Measurements from ENCODE around the gene SLC3A2.

The SLC3A2 gene

DNA sequence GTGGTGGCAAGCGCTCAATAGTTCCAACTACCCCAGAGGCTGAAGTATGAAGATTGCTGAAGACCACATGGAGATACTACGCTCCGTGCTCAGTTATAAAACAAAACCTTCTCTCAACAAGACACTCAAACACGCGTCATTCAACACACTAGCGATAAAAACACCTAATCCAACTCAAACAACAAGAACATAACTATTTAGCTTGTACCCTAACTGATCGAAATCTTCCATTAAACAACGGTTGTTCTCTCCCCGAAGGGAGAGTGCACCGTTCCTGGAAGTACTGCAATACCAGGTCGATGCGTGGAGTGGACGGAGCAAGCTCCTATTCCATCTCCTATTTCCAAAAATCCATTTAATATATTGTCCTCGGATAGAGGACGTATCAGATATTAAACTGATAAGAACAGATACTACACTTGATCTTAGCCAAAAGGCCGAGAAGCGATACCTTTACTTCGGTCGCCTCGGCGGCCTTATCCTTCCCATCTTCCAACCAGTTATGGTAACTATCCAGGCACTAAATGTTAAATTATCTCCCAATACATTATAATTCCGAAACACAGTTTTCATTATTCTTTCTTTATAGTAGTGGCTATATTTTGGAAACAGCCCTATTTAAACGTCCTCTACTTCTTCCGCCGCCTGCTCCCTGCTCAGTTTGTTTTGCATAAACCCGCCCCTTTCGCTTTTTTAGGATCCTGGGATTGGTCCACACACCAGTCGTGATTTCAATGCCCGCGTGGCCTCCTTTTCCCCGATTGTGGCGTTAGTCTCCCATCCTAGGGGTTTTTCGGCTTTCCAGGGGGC is 39.1 kb upstream of the SLC3A2 start:
- TF ChIP-seq, protein P1, sequence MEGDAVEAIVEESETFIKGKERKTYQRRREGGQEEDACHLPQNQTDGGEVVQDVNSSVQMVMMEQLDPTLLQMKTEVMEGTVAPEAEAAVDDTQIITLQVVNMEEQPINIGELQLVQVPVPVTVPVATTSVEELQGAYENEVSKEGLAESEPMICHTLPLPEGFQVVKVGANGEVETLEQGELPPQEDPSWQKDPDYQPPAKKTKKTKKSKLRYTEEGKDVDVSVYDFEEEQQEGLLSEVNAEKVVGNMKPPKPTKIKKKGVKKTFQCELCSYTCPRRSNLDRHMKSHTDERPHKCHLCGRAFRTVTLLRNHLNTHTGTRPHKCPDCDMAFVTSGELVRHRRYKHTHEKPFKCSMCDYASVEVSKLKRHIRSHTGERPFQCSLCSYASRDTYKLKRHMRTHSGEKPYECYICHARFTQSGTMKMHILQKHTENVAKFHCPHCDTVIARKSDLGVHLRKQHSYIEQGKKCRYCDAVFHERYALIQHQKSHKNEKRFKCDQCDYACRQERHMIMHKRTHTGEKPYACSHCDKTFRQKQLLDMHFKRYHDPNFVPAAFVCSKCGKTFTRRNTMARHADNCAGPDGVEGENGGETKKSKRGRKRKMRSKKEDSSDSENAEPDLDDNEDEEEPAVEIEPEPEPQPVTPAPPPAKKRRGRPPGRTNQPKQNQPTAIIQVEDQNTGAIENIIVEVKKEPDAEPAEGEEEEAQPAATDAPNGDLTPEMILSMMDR (conservative IDR thresholded peaks at IDR 0.05), result no peak
- H3K27ac ChIP-seq, result peak overlapping the region; percentile 99

DNA sequence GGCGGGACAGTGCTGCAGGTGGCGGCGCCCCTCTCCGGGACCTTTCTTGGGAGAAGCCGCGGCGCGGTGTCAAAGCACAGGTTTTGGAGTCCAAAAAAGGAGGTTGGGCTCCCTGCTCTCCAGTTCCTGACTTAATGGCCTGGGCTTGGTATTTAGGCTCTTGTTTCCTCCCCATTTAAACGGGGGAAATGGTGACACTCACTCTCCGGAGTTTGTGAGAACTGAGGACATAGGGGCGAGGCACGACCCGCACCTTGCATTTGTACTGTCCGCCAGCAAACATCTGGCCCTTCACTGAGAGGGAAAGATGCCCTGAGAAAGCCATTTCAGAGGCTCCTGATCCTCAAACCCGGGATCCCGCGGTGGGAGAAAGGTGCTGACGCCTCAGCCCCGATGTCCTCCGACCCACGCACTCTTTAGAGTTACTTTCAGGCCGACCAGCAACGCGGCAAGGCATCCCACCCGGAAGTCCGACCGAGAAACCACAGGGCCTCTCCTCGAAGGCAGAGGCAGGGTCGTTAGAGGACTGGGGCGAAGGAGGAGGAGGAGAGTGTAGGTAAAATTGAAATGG is 38.4 kb upstream of the SLC3A2 start:
- TF ChIP-seq, protein P1 (conservative IDR thresholded peaks at IDR 0.05), result no peak
- H3K27ac ChIP-seq, result peak overlapping the region; percentile 99

DNA sequence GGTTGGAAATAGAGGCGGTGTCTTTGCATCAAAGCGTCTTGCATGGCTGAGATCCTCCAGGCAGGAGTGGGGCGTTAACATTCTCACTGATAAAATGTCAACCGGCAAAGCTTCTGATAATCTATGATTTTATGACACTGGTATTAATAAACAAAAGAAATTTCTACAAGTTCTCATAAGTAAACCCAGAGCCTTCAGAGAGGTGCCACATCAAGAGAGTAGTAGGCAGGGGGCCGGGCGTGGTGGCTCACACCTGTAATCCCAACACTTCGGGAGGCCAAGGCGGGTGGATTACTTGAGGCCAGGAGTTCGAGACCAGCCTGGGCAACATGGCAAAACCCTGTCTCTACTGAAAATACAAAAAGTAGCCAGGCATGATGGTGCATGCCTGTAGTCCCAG is 37.8 kb upstream of the SLC3A2 start:
- H3K27ac ChIP-seq, result peak overlapping the region; percentile 99

DNA sequence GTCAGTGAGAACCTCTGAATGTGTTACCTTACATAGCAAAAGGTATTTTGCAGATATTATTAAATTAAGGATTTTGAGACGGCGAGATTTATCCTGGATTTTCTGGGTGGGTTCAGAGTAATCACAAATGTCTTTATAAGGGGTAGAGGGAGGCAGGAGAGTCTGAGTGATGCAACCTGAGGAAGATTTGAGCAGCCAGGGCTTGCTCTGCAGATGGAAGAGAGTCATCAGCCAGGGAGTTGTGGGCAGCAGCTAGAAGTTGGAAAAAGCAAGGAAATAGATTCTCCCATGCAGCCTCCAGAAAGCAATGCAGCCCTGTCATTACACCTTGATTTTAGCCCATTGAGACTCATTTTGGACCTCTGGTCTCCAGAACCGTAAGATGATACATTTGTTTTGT is 37.2 kb upstream of the SLC3A2 start:
- TF ChIP-seq, protein P1 (conservative IDR thresholded peaks at IDR 0.05), result no peak
- H3K27ac ChIP-seq, result no peak overlapping the region; the same call in 1 of the 2 replicates

DNA sequence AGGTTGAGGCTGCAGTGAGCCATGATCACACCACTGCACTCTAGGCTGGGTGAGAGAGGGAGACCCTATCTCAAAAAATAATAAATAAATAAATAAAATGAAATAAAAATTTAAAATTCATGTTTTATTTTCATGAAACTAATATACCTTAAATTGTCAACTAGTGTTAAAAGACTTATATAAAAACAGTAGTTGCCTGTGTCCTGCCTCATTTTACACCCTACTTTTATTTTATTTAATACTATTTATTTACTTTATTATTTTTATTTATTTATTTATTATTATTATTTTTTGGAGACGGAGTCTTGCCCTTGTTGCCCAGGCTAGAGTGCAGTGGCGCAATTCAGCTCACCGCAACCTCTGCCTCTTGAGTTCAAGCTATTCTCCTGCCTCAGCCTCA is 36.5 kb upstream of the SLC3A2 start:
- H3K27ac ChIP-seq, result no peak overlapping the region
- TF ChIP-seq, protein P1 (conservative IDR thresholded peaks at IDR 0.05), result no peak

DNA sequence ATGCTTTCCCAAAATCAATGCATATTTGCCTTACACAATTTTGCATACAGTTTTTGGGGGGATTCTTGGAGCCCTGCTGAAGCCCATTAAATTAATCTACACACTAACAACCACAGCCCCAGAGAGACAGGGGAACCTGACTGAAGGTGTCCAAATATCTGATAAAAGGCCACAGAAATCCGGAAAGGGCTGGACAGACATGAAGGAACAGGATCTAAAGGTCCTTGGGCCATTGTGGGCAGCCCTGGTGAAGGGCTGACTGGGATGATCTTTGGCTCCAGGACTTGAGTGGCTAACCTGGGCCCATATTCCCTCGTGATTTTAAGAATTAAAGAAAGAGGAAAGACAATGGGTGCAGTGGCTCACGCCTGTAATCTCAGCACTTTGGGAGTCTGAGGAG is 34.5 kb upstream of the SLC3A2 start:
- TF ChIP-seq, protein P1 (conservative IDR thresholded peaks at IDR 0.05), result no peak
- no peak overlapping the region for H3K27ac ChIP-seq

DNA sequence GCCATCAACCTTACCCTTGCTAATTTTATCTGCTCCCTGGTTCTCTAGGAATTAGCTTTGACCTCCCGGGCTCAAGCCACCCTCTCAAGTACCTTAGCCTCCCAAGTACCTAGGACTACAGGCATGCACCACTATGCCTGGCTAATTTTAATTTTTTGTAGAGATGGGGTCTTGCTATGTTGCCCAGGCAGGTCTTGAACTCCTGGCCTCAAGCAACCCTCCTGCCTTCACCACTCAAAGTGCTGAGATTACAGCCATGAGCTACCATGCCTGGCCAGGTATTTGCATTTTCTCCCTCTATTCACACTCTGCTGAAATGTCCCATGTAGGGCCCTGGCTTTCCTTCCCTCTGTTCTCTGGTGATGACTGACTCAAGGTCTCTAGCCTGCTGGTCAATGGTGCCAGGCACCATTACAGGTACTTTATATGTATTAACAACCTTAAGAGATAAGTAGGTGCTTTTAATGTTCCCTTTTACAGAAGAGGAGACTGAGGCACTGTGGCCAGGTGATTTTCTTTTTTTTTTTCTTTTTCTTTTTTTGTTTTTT is 32.9 kb upstream of the SLC3A2 start:
- no peak overlapping the region for H3K27ac ChIP-seq
- TF ChIP-seq, protein P1 (conservative IDR thresholded peaks at IDR 0.05), result no peak
